HG02623 (cell line): ENCODE measurements around the gene PPARD.
"Not testable (repeated sequence)": the region's sequence is repeated elsewhere in the genome, so short reads cannot be mapped to it uniquely, and the experiment has no call there.

Experiments used
- ATAC-seq: cut with Tn5 transposase; IDR thresholded peaks from one replicate; pipeline ENCODE4 v1.9.1; 2021; ENCODE audit warnings: moderate library complexity; ENCODE audit not compliant: unreplicated experiment

The PPARD gene

GRCh38 chr6:35403544-35404442 lies 61.4 kb downstream of the PPARD start:
- no peak for ATAC-seq

- ATAC-seq: no peak
Observed at GRCh38 chr6:35406711-35407485, 64.5 kb downstream of the PPARD start.

GRCh38 chr6:35409245-35409644 lies 66.9 kb downstream of the PPARD start:
- ATAC-seq: no peak

DNA sequence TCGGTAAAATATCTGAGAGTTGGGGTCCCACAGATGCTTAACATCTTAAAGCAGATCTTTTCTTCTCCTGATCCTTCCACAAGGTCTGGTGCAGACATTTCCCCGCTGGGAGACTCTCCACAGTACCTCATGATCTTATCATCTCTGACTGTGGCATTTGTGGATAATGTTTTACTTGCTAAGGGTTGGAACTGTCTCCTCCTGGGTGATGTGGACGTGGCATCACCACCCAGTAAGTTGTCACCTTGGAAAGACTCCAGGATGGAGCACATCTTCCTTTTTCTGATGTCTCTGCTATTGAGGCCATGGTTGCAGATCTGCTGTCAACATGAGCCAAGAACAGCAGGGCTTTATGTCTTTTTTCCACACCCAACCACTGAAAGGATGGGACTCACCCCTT lies 67.8 kb downstream of the PPARD start:
- no peak for ATAC-seq

- no peak for ATAC-seq
Observed at GRCh38 chr6:35411066-35411465, 68.7 kb downstream of the PPARD start.

GRCh38 chr6:35412102-35412501 lies 69.7 kb downstream of the PPARD start:
- ATAC-seq: no peak

- no peak for ATAC-seq
Observed at GRCh38 chr6:35413911-35414310, 71.6 kb downstream of the PPARD start.

GRCh38 chr6:35415065-35415891 lies 72.9 kb downstream of the PPARD start:
- no peak for ATAC-seq

GRCh38 chr6:35417979-35418661 lies 75.8 kb downstream of the PPARD start:
- ATAC-seq: no peak

- ATAC-seq: no peak
Observed at GRCh38 chr6:35419417-35419816, 77.1 kb downstream of the PPARD start.

- ATAC-seq: no peak
Observed at GRCh38 chr6:35419961-35420360, 77.6 kb downstream of the PPARD start.

DNA sequence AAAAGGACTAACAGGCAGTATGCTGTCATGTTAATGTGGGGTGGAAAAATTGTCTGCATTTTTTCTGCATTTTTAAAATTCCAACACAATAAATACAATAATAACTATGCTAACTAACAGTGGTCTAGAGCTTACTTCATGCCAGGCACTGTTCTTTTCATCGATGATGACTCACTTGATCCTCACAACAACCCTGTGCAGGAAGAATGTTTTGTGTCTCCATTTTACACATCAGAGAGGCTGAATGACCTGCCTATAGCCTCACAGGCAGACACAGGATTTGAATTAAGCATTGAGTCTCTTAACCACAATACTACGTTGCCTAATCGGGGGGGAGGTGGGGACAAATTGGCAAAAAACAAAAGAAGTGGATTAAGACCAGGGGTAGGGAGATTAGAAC lies 82.9 kb downstream of the PPARD start:
- no peak for ATAC-seq

- ATAC-seq: no peak
Observed at GRCh38 chr6:35426074-35426473, 83.7 kb downstream of the PPARD start.

DNA sequence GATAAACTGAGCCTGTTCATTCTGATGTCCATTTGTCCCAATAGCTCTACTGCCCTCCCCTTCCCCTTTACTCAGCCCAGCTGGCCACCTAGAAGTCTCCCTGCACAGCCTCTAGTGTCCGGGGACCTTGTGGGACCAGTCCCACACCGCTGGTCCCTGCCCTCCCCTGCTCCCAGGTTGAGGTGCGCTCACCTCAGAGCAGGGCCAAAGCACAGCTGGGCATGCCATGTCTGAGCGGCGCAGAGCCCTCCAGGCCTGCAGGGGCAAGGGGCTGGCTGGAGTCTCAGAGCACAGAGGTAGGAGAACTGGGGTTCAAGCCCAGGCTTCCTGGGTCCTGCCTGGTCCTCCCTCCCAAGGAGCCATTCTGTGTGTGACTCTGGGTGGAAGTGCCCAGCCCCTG lies 85.1 kb downstream of the PPARD start:
- ATAC-seq: no peak

DNA sequence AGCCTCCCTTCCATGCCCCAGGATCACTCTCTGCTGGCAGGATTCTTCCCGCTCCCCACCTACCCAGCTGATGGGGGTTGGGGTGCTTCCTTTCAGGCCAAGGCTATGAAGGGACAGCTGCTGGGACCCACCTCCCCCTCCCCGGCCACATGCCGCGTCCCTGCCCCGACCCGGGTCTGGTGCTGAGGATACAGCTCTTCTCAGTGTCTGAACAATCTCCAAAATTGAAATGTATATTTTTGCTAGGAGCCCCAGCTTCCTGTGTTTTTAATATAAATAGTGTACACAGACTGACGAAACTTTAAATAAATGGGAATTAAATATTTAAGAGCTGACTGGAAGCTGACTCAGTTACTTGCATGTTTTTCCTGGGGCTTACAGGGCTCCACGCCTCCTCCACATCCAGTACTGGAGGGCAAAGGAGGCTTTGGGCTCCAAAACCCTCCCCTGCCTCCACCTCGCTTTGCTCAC lies 85.5 kb downstream of the PPARD start:
- ATAC-seq: no peak

DNA sequence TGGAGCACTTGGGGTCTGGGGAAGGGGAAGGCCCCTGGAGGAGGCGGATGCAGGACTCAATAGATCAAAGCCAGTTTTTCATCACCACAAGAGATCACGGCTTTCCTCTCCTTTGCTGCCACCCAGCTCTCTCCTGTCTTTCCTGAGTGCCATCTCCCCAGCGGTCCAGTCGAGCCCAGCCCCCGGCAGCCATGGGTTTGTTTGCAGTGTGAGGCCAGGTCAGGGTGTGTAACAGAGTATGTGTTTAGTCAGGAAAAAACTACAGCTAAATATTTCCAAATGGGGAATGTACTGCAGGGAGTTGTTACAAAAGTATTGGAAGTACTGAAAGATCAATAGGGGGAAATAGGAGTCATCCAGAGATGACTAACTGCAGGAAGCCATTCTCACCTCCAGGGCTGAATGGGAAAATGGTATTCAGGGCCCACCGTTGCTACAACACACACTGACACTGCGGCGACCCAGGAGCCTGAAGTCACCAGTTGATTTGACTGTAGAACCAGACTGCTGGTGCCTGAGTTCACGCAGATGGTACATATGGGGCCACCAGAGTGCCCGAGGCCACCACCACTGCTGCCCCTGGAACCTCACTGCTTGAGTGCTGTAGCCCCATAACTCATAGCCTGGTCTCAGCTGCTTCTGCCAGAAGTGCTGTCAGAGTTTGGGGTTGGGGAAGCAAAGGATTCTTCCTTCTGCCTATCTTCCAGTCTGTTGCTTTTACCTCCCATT lies 86.2 kb downstream of the PPARD start:
- no peak for ATAC-seq

DNA sequence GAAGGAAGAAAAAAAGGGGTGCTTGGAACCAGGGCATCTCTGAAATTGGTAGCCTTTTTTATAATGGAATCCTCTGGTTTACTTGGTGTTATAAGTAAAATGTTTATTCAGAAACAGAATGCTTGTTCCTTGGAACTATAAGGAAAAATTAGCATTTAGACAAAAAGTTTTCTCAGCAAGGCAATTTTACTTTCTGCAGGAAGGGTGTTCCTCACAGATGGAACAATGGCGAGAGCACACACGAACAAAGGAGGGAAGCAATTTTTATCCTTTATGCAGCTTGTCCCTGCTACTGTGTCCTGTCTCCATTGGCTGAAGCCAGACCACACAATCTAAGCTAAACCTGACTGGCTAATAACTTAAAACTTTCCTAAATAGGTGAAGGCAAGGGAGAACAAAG lies 87.1 kb downstream of the PPARD start:
- no peak for ATAC-seq

DNA sequence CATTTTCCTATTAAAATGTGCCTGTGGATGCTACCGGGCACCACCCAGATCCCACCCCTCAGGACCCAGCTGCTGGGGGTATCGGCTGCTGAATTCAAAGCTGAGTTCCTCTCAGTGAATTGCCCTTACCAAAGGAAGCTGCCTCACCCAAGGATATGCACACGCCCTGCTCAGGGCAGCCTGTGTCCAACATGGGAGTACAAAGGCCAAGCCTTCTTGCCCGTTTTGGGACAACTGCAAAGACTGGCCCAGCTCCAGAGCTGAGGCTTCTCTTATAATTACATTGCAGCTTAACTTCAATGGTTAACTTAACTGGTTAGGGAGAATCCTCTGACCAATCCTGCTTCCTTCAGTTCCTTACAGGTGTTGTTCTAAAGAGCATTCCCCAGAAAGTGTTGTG lies 89.9 kb downstream of the PPARD start:
- ATAC-seq: no peak

GRCh38 chr6:35432702-35433101 lies 90.3 kb downstream of the PPARD start:
- not testable (repeated sequence) for ATAC-seq
